Stomach (tissue), 9 donors: ENCODE data around the gene KIAA0930. TPM values are rescaled to one million over a fixed set of nuclear protein-coding genes. Genes with fewer than 3 reads are reported as not detected.
A peak's percentile ranks its signal among the peaks of the same experiment; 100 is the strongest.

Experiments used
- DNase-seq, 2 donors: peaks; one replicate each; pipeline versions ENCODE4 v3.0.0 to v3.0.0-alpha.2; 2013 to 2019
- H3K27ac ChIP-seq, 5 donors: fragments of 200-600 bp in 4 of 5; sonication (generic) in 4 of 5; one replicate each; pipeline ENCODE4 v1.5.1; 2013 to 2019; ENCODE audit warnings: mild to moderate bottlenecking in 1 of 5, moderate library complexity in 1 of 5
- H3K27me3 ChIP-seq, 3 donors: fragments of 200-600 bp; sonication (generic); one replicate each; pipeline ENCODE4 v1.5.1; 2017 to 2019; ENCODE audit warnings: mixed run types in 1 of 3
- H3K36me3 ChIP-seq, 4 donors: fragments of 200-600 bp; sonication (generic); 1 replicate in 3 of 4; 2 replicates in 1 of 4; pipeline ENCODE4 v1.5.1; 2016 to 2019
- H3K4me1 ChIP-seq, 4 donors: fragments of 200-600 bp; sonication (generic); one replicate each; pipeline ENCODE4 v1.5.1; 2016 to 2019
- H3K4me3 ChIP-seq, 4 donors: fragments of 200-600 bp; sonication (generic) in 3 of 4; one replicate each; pipeline ENCODE4 v1.5.1; 2016 to 2019; ENCODE audit warnings: mild to moderate bottlenecking in 1 of 4
- H3K9me3 ChIP-seq, 4 donors: fragments of 200-600 bp; sonication (generic); one replicate each; pipeline ENCODE4 v1.5.1; 2016 to 2019
- CTCF ChIP-seq, 7 experiments: fragments of 450-650 bp in 4 of 7; fragments of 200-600 bp in 3 of 7; sonication (generic) in 3 of 7; IDR thresholded peaks; one replicate each; pipeline ENCODE4 v1.5.1; 2016 to 2019; ENCODE audit warnings: antibody characterized with exemption in 7 of 7, control low read depth in 2 of 7, mild to moderate bottlenecking in 1 of 7
- EP300 ChIP-seq: sonication (generic); formaldehyde crosslinking; IDR thresholded peaks from one replicate; pipeline ENCODE4 v1.6.1; 2017; ENCODE audit warnings: antibody characterized with exemption
- POLR2A ChIP-seq, 4 donors: fragments of 450-650 bp; IDR thresholded peaks; one replicate each; pipeline ENCODE4 v1.6.1; 2016; ENCODE audit warnings: antibody characterized with exemption in 4 of 4, control low read depth in 2 of 4, mild to moderate bottlenecking in 1 of 4, moderate library complexity in 1 of 4
- POLR2AphosphoS5 ChIP-seq, 3 donors: sonication (generic); formaldehyde crosslinking; IDR thresholded peaks; one replicate each; pipeline ENCODE4 v1.6.1; 2016; ENCODE audit warnings: antibody characterized with exemption in 3 of 3
- WGBS, 5 donors: extraction: QIAGEN DNeasy Blood & Tissue Kit in 3 of 5; methylation state at CpG; one replicate each; pipeline versions ENCODE4 v1.1.5 to v1.1.7; 2013 to 2018; 5-methylcytosine and 5-hydroxymethylcytosine counted together
- intact Hi-C: fragments of 100-400 bp; cut with DNase I; formaldehyde crosslinking; loops from one replicate; pipeline ENCODE4 v1.15.1; 2023; ENCODE audit warnings: low total_unique reads
- polyA plus RNA-seq, 3 donors: library from polyadenylated mRNA; stranded (reverse); fragments of 200-250 nt; gene quantifications; one replicate each; pipeline ENCODE4 v1.2.3, GENCODE V29; 2013
- total RNA-seq, 5 donors: library from RNA; depleted of rRNA; stranded (reverse); fragments of >200 nt; gene quantifications; one replicate each; pipeline versions ENCODE4 v1.1.0 to v1.2.3, GENCODE V29; 2014 to 2016
- donor health status: healthy with polysubstance abuse.
- donor health status: Bipolar disorder and iron deficiency.
- donor health status: healthy.

Gene KIAA0930
- total and polyA plus RNA-seq, 8 donors, result 7.1 to 42.3 (median 18.4) TPM

- H3K4me1 ChIP-seq, result peaks cover 30 to 58% (median 46%) of the 10 kb centered on the region in 4 donors
- peak overlapping the region in 2 of 5 donors; percentile 21 to 22 for H3K27ac ChIP-seq
- H3K9me3 ChIP-seq, result no peaks in the 10 kb centered on the region
- WGBS, 5 donors, result 63 to 86% (median 81%) methylated on average over 10 of the region's 10 CpGs
- no peaks in the 10 kb centered on the region for H3K27me3 ChIP-seq
- no peak for TF ChIP-seq POLR2A (IDR thresholded peaks at IDR 0.05)
- TF ChIP-seq EP300, result no peak
- no peak for TF ChIP-seq CTCF (IDR thresholded peaks at IDR 0.05)
- TF ChIP-seq POLR2AphosphoS5 (IDR thresholded peaks at IDR 0.05), result no peak
- H3K36me3 ChIP-seq, result peaks cover 10 to 61% (median 40%) of the 10 kb centered on the region in 4 donors
- intact Hi-C loops, result no loop called here
- no peak for DNase-seq
- H3K4me3 ChIP-seq, result no peak overlapping the region
Observed at GRCh38 chr22:45208696-45208992, 32.0 kb downstream of the KIAA0930 start.

GRCh38 chr22:45207981-45208664, 32.6 kb downstream of the KIAA0930 start:
- no peaks in the 10 kb centered on the region for H3K9me3 ChIP-seq
- no peak overlapping the region for H3K4me3 ChIP-seq
- 71 to 79% (median 72%) methylated on average over 20 to 24 of the region's 24 CpGs for WGBS, 5 donors
- peaks cover 10 to 66% (median 46%) of the 10 kb centered on the region in 4 donors for H3K36me3 ChIP-seq
- TF ChIP-seq POLR2AphosphoS5 (IDR thresholded peaks at IDR 0.05), result peak in 1 of 3 donors; percentile 34
- TF ChIP-seq EP300, result no peak
- no peak for TF ChIP-seq POLR2A (IDR thresholded peaks at IDR 0.05)
- H3K27me3 ChIP-seq, result no peaks in the 10 kb centered on the region
- intact Hi-C loops, result no loop called here
- peak overlapping the region in 1 of 5 donors; percentile 22 for H3K27ac ChIP-seq
- H3K4me1 ChIP-seq, result peaks cover 29 to 52% (median 41%) of the 10 kb centered on the region in 4 donors
- peak in 1 of 2 donors; percentile 79 for DNase-seq

GRCh38 chr22:45207533-45207932, 33.2 kb downstream of the KIAA0930 start:
- WGBS, 5 donors, result 92 to 100% (median 96%) methylated on average over 8 to 13 of the region's 13 CpGs
- Histone ChIP-seq H3K4me3 (no peak overlapping the region), H3K36me3 (peaks cover 10 to 72% (median 52%) of the 10 kb centered on the region in 4 donors), H3K27me3 (no peaks in the 10 kb centered on the region), H3K9me3 (no peaks in the 10 kb centered on the region), H3K4me1 (peaks cover 23 to 51% (median 37%) of the 10 kb centered on the region in 4 donors), H3K27ac (no peak overlapping the region)
- intact Hi-C loops, result no loop called here
- no peak for TF ChIP-seq POLR2AphosphoS5 (IDR thresholded peaks at IDR 0.05)
- TF ChIP-seq POLR2A (IDR thresholded peaks at IDR 0.05), result no peak
- TF ChIP-seq EP300, result no peak
- TF ChIP-seq CTCF (IDR thresholded peaks at IDR 0.05), result no peak
- DNase-seq, result no peak

GRCh38 chr22:45206233-45206632, 34.5 kb downstream of the KIAA0930 start:
- no peaks in the 10 kb centered on the region for H3K9me3 ChIP-seq
- H3K4me1 ChIP-seq, result peaks cover 24 to 51% (median 37%) of the 10 kb centered on the region in 4 donors
- intact Hi-C loops, result no loop called here
- WGBS, 5 donors, result 86 to 96% (median 88%) methylated on average over 6 of the region's 6 CpGs
- H3K27me3 ChIP-seq, result no peaks in the 10 kb centered on the region
- TF ChIP-seq CTCF (IDR thresholded peaks at IDR 0.05) (no peak), POLR2AphosphoS5 (IDR thresholded peaks at IDR 0.05) (no peak), POLR2A (IDR thresholded peaks at IDR 0.05) (no peak), EP300 (no peak)
- H3K27ac ChIP-seq, result no peak overlapping the region
- no peak overlapping the region for H3K4me3 ChIP-seq
- peaks cover 10 to 74% (median 52%) of the 10 kb centered on the region in 4 donors for H3K36me3 ChIP-seq
- DNase-seq, result no peak
